BLaER1 treated with 17β-estradiol and CSF1 and Interleukin-3, amounts not matched to agents 10 nM and 100 nM (cell line): ENCODE results near the gene BRD2.
A peak's percentile ranks its signal among the peaks of the same experiment; 100 is the strongest.

Experiments used
- H3K27ac ChIP-seq, 11 experiments: shearing (Covaris generic); formaldehyde crosslinking; 2 replicates each; pipeline ENCODE4 v1.8.1; 2022
- H3K27me3 ChIP-seq, 11 experiments: shearing (Covaris generic); formaldehyde crosslinking; 2 replicates each; pipeline ENCODE4 v1.8.1; 2022
- H3K36me3 ChIP-seq, 11 experiments: shearing (Covaris generic); formaldehyde crosslinking; 2 replicates each; pipeline ENCODE4 v1.8.1; 2022
- H3K4me1 ChIP-seq, 10 experiments: shearing (Covaris generic); formaldehyde crosslinking; 2 replicates each; pipeline ENCODE4 v1.8.1; 2022
- H3K4me2 ChIP-seq, 11 experiments: shearing (Covaris generic); formaldehyde crosslinking; 2 replicates each; pipeline ENCODE4 v1.8.1; 2022
- H3K4me3 ChIP-seq, 10 experiments: shearing (Covaris generic); formaldehyde crosslinking; 2 replicates each; pipeline ENCODE4 v1.8.1; 2022
- H3K9ac ChIP-seq, 11 experiments: shearing (Covaris generic); formaldehyde crosslinking; 2 replicates each; pipeline ENCODE4 v1.8.1; 2022
- H3K9me3 ChIP-seq, 11 experiments: shearing (Covaris generic); formaldehyde crosslinking; replicated peaks in 1 of 11; 2 replicates each; pipeline ENCODE4 v1.8.1; 2022
- H4K20me1 ChIP-seq, 11 experiments: shearing (Covaris generic); formaldehyde crosslinking; 2 replicates each; pipeline ENCODE4 v1.8.1; 2022
- Cebpa-rat ChIP-seq, 11 experiments: shearing (Covaris generic); IDR thresholded peaks; 2 replicates each; pipeline ENCODE4 v1.8.1; 2022

The BRD2 gene

DNA sequence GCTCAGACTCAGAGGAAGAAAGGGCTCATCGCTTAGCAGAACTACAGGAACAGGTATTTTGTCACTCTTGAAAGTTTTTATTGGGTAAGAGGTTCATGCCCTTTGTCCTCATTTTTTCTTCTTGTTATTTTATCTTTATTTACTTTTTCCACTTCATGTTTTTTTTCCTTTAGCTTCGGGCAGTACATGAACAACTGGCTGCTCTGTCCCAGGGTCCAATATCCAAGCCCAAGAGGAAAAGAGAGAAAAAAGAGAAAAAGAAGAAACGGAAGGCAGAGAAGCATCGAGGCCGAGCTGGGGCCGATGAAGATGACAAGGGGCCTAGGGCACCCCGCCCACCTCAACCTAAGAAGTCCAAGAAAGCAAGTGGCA is 9.5 kb downstream of the BRD2 start:
- peaks cover 100% of the 10 kb centered on the region in 11 experiments for H4K20me1 ChIP-seq
- no peaks in the 10 kb centered on the region for H3K27me3 ChIP-seq
- peaks cover 39 to 70% (median 55%) of the 10 kb centered on the region in 10 experiments for H3K4me1 ChIP-seq
- H3K36me3 ChIP-seq: peaks cover 99 to 100% (median 100%) of the 10 kb centered on the region in 11 experiments
- peak overlapping the region in 4 of 11 experiments; percentile 2 to 15 (median 8); a peak in 3 of 22 replicates for H3K9ac ChIP-seq
- H3K27ac ChIP-seq: no peak overlapping the region
- H3K9me3 ChIP-seq: peaks cover 0 to 6% (median 1%) of the 10 kb centered on the region in 11 experiments; a peak in 10 of 22 replicates
- H3K4me2 ChIP-seq: peak overlapping the region in 9 of 11 experiments; percentile 85 to 99 (median 96); a peak in 16 of 22 replicates
- no peak for TF ChIP-seq Cebpa-rat (IDR thresholded peaks at IDR 0.05)
- H3K4me3 ChIP-seq: peak overlapping the region in 2 of 10 experiments; percentile 13 to 23; a peak in 1 of 20 replicates

GRCh38 chr6:32979720-32980487 is 11.5 kb downstream of the BRD2 start:
- H3K36me3 ChIP-seq: peaks cover 85 to 89% (median 87%) of the 10 kb centered on the region in 11 experiments
- peak overlapping the region in 1 of 11 experiments; percentile 10; a peak in 3 of 22 replicates for H3K4me2 ChIP-seq
- H3K27me3 ChIP-seq: no peaks in the 10 kb centered on the region
- H3K4me3 ChIP-seq: no peak overlapping the region
- peaks cover 39 to 75% (median 54%) of the 10 kb centered on the region in 10 experiments for H3K4me1 ChIP-seq
- peaks cover 97 to 100% (median 98%) of the 10 kb centered on the region in 11 experiments for H4K20me1 ChIP-seq
- H3K9me3 ChIP-seq: no peaks in the 10 kb centered on the region
- no peak overlapping the region for H3K27ac ChIP-seq
- no peak for TF ChIP-seq Cebpa-rat (IDR thresholded peaks at IDR 0.05)
- H3K9ac ChIP-seq: peak overlapping the region in 3 of 11 experiments; percentile 14 to 28 (median 22); a peak in 5 of 22 replicates

GRCh38 chr6:32980488-32981038 is 12.2 kb downstream of the BRD2 start:
- Histone ChIP-seq H3K27ac (no peak overlapping the region), H3K27me3 (no peaks in the 10 kb centered on the region), H3K9ac (0 out of 22 replicates have a peak overlapping the region, but pooled peaks of 1 of the 11 experiments have one; percentile 28), H3K4me2 (no peak overlapping the region; a peak in 1 of 22 replicates), H3K36me3 (peaks cover 78 to 82% (median 81%) of the 10 kb centered on the region in 11 experiments), H3K4me3 (no peak overlapping the region), H3K9me3 (no peaks in the 10 kb centered on the region), H4K20me1 (peaks cover 91 to 95% (median 92%) of the 10 kb centered on the region in 11 experiments), H3K4me1 (peaks cover 32 to 68% (median 48%) of the 10 kb centered on the region in 10 experiments)
- no peak for TF ChIP-seq Cebpa-rat (IDR thresholded peaks at IDR 0.05)

DNA sequence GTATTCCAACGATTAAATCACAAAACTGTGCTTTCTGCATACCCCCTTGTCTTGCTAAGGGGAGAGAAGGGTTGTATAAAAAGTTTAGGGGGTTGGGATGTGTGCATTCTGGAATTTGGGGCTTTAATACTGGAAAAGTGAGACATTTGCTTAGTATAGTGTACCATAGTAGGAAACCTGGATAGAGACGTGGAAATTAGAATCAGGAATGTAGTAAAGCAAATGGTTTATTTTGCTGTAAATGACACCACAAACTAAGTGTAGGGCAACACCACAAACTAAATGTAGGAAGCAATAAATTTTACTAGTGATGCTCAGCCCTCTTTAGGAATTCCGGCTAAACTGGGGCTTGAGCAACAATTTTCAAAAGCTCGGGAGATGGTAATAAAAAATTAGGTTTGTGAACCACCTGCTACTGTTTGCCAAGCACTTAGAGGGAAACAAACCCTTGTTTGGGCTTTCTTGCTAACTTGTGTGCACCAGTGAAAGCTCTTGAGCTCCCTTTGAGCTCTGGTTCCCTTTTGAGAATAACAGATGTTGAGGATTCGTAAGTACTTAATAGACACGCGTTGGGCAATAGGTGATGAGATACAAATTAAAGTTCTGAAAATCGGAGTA is 13.8 kb downstream of the BRD2 start:
- Histone ChIP-seq H3K27ac (no peak overlapping the region), H3K36me3 (peaks cover 62 to 66% (median 64%) of the 10 kb centered on the region in 11 experiments), H3K27me3 (no peaks in the 10 kb centered on the region), H3K9ac (no peak overlapping the region), H3K4me3 (no peak overlapping the region), H3K9me3 (no peaks in the 10 kb centered on the region), H4K20me1 (peaks cover 74 to 79% (median 75%) of the 10 kb centered on the region in 11 experiments), H3K4me1 (peaks cover 16 to 52% (median 31%) of the 10 kb centered on the region in 10 experiments), H3K4me2 (no peak overlapping the region)
- no peak for TF ChIP-seq Cebpa-rat (IDR thresholded peaks at IDR 0.05)

DNA sequence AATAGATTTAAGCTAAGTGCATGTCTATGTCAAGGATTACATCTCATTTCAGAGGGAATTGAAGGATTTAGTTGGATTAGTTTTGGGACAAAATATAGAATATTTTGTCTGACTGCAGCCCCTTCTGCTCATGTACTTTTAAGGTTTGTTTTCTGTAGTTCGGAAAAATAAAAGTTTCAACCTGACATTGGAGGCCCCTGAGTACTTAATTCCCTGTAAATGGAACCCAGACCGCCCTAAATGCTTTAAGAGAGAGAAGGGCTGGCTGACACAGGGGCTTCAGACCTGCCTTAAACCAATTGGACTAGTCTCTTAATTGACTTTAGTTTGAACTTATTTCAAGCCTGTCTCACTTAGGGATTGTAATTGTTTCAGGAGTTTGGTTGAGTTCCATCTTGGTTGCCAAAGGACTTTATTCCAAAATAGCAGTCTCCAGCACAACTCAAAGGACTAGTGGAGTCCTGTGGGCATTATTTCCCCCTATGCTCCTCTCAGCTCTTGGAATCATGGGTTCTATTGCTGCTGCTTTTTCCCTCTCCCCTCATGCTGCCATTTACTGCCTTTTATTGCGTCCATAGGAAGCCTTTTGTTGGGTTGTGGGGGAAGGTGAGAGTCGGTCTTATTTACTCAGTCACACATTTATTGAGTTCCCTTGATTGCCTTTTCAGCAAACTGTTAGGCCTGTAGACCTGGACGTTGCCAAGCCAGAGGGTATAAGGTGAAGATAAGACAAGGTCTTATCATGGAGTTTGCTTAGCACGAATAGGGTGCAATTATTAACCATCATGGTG is 14.5 kb downstream of the BRD2 start:
- Histone ChIP-seq H3K36me3 (peaks cover 55 to 59% (median 57%) of the 10 kb centered on the region in 11 experiments), H3K27ac (0 out of 22 replicates have a peak overlapping the region, but pooled peaks of 1 of the 11 experiments have one; percentile 18), H3K27me3 (no peaks in the 10 kb centered on the region), H3K9me3 (no peaks in the 10 kb centered on the region), H3K4me3 (no peak overlapping the region), H4K20me1 (peaks cover 67 to 72% (median 68%) of the 10 kb centered on the region in 11 experiments), H3K4me1 (peaks cover 10 to 48% (median 24%) of the 10 kb centered on the region in 10 experiments), H3K4me2 (no peak overlapping the region), H3K9ac (peak overlapping the region in 1 of 11 experiments; percentile 28; a peak in 1 of 22 replicates)
- no peak for TF ChIP-seq Cebpa-rat (IDR thresholded peaks at IDR 0.05)

GRCh38 chr6:32983493-32983848 is 15.1 kb downstream of the BRD2 start:
- Histone ChIP-seq H3K36me3 (peaks cover 49 to 53% (median 52%) of the 10 kb centered on the region in 11 experiments), H3K4me2 (no peak overlapping the region), H3K27ac (no peak overlapping the region; a peak in 1 of 22 replicates), H3K9me3 (no peaks in the 10 kb centered on the region), H3K27me3 (no peaks in the 10 kb centered on the region), H3K4me1 (peaks cover 8 to 45% (median 19%) of the 10 kb centered on the region in 10 experiments; a peak in 19 of 20 replicates), H4K20me1 (peaks cover 61 to 66% (median 62%) of the 10 kb centered on the region in 11 experiments), H3K9ac (peak overlapping the region in 1 of 11 experiments; percentile 28; a peak in 1 of 22 replicates), H3K4me3 (no peak overlapping the region)
- TF ChIP-seq Cebpa-rat (IDR thresholded peaks at IDR 0.05): no peak

- Histone ChIP-seq H3K27me3 (no peaks in the 10 kb centered on the region), H3K4me1 (peaks cover 5 to 38% (median 14%) of the 10 kb centered on the region in 10 experiments; a peak in 16 of 20 replicates), H4K20me1 (peaks cover 55 to 60% (median 56%) of the 10 kb centered on the region in 11 experiments), H3K36me3 (peaks cover 43 to 47% (median 45%) of the 10 kb centered on the region in 11 experiments), H3K4me2 (no peak overlapping the region), H3K9ac (peak overlapping the region in 1 of 11 experiments; percentile 9; a peak in 1 of 22 replicates), H3K4me3 (no peak overlapping the region), H3K9me3 (no peaks in the 10 kb centered on the region), H3K27ac (no peak overlapping the region; a peak in 1 of 22 replicates)
- TF ChIP-seq Cebpa-rat (IDR thresholded peaks at IDR 0.05): no peak
Observed at GRCh38 chr6:32983964-32984621, 15.7 kb downstream of the BRD2 start.
